HCT116 (cell line): Measurements from ENCODE around the gene ARHGAP33. TPM values are rescaled to one million over a fixed set of nuclear protein-coding genes. Genes with fewer than 3 reads are reported as not detected.

ENCODE experiments used
- ATAC-seq: fragments of 200-7000 bp; cut with Tn5 transposase; 2 replicates; pipeline ENCODE4 v1.9.1; 2020; ENCODE audit warnings: mild to moderate bottlenecking, moderate library complexity
- BruUV-seq: library from RNA; stranded (reverse); fragments of 400-500 nt; replicated peaks from 2 replicates; lab custom pipeline; 2021; lab: Mats Ljungman, UMichigan
- CTCF ChIA-PET: fragments of 300-600 bp; sonication (Branson Sonifier 250); formaldehyde crosslinking; loops from one replicate; lab custom pipeline; 2021; ENCODE audit warnings: antibody characterized with exemption; lab: Charles Lee
- POLR2A ChIA-PET: fragments of 300-600, 350-600 bp; sonication (Branson Sonifier 250); formaldehyde crosslinking; loops from one replicate; lab custom pipeline; 2021; ENCODE audit warnings: antibody characterized with exemption; lab: Charles Lee
- RAD21 ChIA-PET, 2 experiments: fragments of 300-600 bp; sonication (Branson Sonifier 250); formaldehyde crosslinking; loops; one replicate each; lab custom pipeline; 2023; ENCODE audit warnings: low total read pairs in 2 of 2; ENCODE audit not compliant: uncharacterized antibody in 2 of 2, unreplicated experiment in 2 of 2, low non-redundant PET in 1 of 2; lab: Charles Lee
- DNase-seq: peaks from one replicate; pipeline ENCODE4 v3.0.0-alpha.2; 2010; ENCODE audit warnings: low read depth, low spot score
- H2AFZ ChIP-seq: fragments of 200-600 bp; shearing (Covaris generic), sonication (generic); 2 replicates; pipeline ENCODE4 v1.6.1; 2017; ENCODE audit warnings: low read depth, mixed run types, mixed read lengths, antibody characterized with exemption, low read length; ENCODE audit not compliant: poor library complexity, severe bottlenecking
- H3K27ac ChIP-seq: 2 replicates; pipeline ENCODE4 v1.5.1; 2012; ENCODE audit warnings: low read depth, low read length
- H3K27me3 ChIP-seq: fragments of 200-600 bp; sonication (generic); 2 replicates; pipeline ENCODE4 v1.6.1; 2016; ENCODE audit warnings: mixed run types, low read length, mixed read lengths; ENCODE audit not compliant: insufficient read depth
- H3K36me3 ChIP-seq, 2 experiments: fragments of 200-500 bp in 1 of 2; fragments of 200-600 bp in 1 of 2; sonication (Bioruptor generic) in 1 of 2; sonication (generic) in 1 of 2; 2 replicates each; pipeline versions ENCODE4 v1.5.1 to v1.6.1; 2014 to 2016; ENCODE audit warnings: low read length in 2 of 2, inconsistent platforms in 1 of 2, mixed read lengths in 1 of 2, mixed run types in 1 of 2; ENCODE audit not compliant: insufficient read depth in 2 of 2, control insufficient read depth in 1 of 2
- H3K4me1 ChIP-seq, 2 experiments: fragments of 200-600 bp in 1 of 2; sonication (generic) in 1 of 2; 2 replicates each; pipeline versions ENCODE4 v1.5.1 to v1.6.1; 2012 to 2017; ENCODE audit warnings: low read length in 2 of 2, inconsistent platforms in 1 of 2, mild to moderate bottlenecking in 1 of 2, mixed read lengths in 1 of 2, mixed run types in 1 of 2, moderate library complexity in 1 of 2; ENCODE audit not compliant: insufficient read depth in 2 of 2, control insufficient read depth in 1 of 2
- H3K4me2 ChIP-seq: fragments of 200-600 bp; sonication (generic); 2 replicates; pipeline ENCODE4 v1.6.1; 2017; ENCODE audit warnings: mixed run types, low read length, mixed read lengths
- H3K4me3 ChIP-seq, 2 experiments: fragments of 200-600 bp in 1 of 2; sonication (generic) in 1 of 2; replicated peaks in 1 of 2; 2 replicates each; pipeline ENCODE4 v1.5.1; 2011 to 2016; ENCODE audit warnings: low read length in 2 of 2, control low read depth in 1 of 2, low read depth in 1 of 2, mild to moderate bottlenecking in 1 of 2, mixed read lengths in 1 of 2, mixed run types in 1 of 2
- H3K79me2 ChIP-seq: fragments of 200-600 bp; sonication (generic); 2 replicates; pipeline ENCODE4 v1.6.1; 2017; ENCODE audit warnings: mild to moderate bottlenecking, mixed run types, low read length, moderate library complexity, mixed read lengths; ENCODE audit not compliant: insufficient read depth
- H3K9ac ChIP-seq: fragments of 200-600 bp; sonication (generic); 2 replicates; pipeline ENCODE4 v1.6.1; 2016; ENCODE audit warnings: low read length, mixed read lengths
- H3K9me2 ChIP-seq: fragments of 200-600 bp; sonication (generic), shearing (Covaris generic); 2 replicates; pipeline ENCODE4 v1.6.1; 2017; ENCODE audit warnings: mixed run types, mild to moderate bottlenecking, moderate library complexity; ENCODE audit not compliant: insufficient read depth
- H3K9me3 ChIP-seq, 2 experiments: fragments of 200-500 bp in 1 of 2; fragments of 200-600 bp in 1 of 2; sonication (Bioruptor generic) in 1 of 2; sonication (generic) in 1 of 2; 2 replicates each; pipeline ENCODE4 v1.6.1; 2014 to 2017; ENCODE audit warnings: low read length in 2 of 2, mixed read lengths in 2 of 2, inconsistent platforms in 1 of 2, low read depth in 1 of 2, mild to moderate bottlenecking in 1 of 2, mixed run types in 1 of 2, moderate library complexity in 1 of 2; ENCODE audit not compliant: control insufficient read depth in 1 of 2, insufficient read depth in 1 of 2
- H4K20me1 ChIP-seq: fragments of 200-600 bp; sonication (generic), shearing (Covaris generic); 2 replicates; pipeline ENCODE4 v1.6.1; 2017; ENCODE audit warnings: mixed run types, mild to moderate bottlenecking, moderate library complexity; ENCODE audit not compliant: insufficient read depth
- ATF3 ChIP-seq: IDR thresholded peaks from 2 replicates; pipeline ENCODE4 v1.6.1; 2012
- CBX3 ChIP-seq: IDR thresholded peaks from 2 replicates; pipeline ENCODE4 v1.6.1; 2012; ENCODE audit warnings: low read depth
- CEBPB ChIP-seq: IDR thresholded peaks from 2 replicates; pipeline ENCODE4 v1.6.1; 2012; ENCODE audit warnings: low read depth
- ELF1 ChIP-seq: IDR thresholded peaks from 2 replicates; pipeline ENCODE4 v1.6.1; 2012; ENCODE audit warnings: low read depth, borderline replicate concordance
- FOSL1 ChIP-seq: IDR thresholded peaks from 2 replicates; pipeline ENCODE4 v1.6.1; 2012; ENCODE audit warnings: low read depth
- MAX ChIP-seq: IDR thresholded peaks from 2 replicates; pipeline ENCODE4 v1.6.1; 2012
- POLR2AphosphoS5 ChIP-seq: IDR thresholded peaks from 2 replicates; pipeline ENCODE4 v1.6.1; 2011; ENCODE audit warnings: mild to moderate bottlenecking, low read depth, low read length, moderate library complexity
- SIN3A ChIP-seq: IDR thresholded peaks from 2 replicates; pipeline ENCODE4 v1.6.1; 2012; ENCODE audit warnings: low read depth
- intact Hi-C: fragments of 100-400 bp; cut with micrococcal nuclease; formaldehyde crosslinking; loops from 2 replicates; pipeline ENCODE4 v1.10.0; 2022
- total RNA-seq: library from RNA; stranded (reverse); gene quantifications from one replicate; pipeline ENCODE4 v1.2.1, GENCODE V29; 2021; ENCODE audit not compliant: unreplicated experiment

The ARHGAP33 gene
- total RNA-seq, 1 experiment from 2014 or later, result 30.2 TPM

DNA sequence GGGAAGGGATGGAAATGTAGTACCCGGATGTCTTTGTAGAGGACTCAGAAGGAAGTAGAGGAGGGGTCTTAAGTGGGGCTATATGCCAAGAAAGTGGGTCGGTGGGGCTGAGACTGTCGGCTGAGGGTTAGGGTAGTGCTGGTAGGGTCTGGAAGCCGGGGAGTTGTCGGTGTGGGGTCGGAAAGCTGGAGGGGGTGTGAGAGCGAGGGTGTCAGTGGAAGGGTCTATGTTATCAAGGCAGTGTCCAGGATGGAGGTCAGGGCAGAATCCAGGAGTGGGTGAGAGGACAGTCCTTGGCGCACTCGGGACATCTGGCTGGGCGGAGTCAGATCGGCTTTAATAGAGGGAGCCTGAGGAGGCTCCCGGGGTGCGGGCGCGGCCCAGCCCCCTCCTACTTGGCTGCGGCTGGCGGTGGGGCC is 20.2 kb upstream of the ARHGAP33 start:
- Histone ChIP-seq H3K4me3 (no peak overlapping the region), H4K20me1 (no peaks in the 10 kb centered on the region), H3K4me1 (peaks cover 14 to 20% of the 10 kb centered on the region in 2 experiments), H3K9me3 (no peaks in the 10 kb centered on the region), H3K4me2 (no peak overlapping the region), H2AFZ (no peak overlapping the region), H3K79me2 (peaks cover 17% of the 10 kb centered on the region), H3K9ac (no peak overlapping the region), H3K36me3 (peaks cover 0 to 2% of the 10 kb centered on the region in 2 experiments; a peak in 1 of 4 replicates), H3K27me3 (no peaks in the 10 kb centered on the region), H3K9me2 (no peaks in the 10 kb centered on the region), H3K27ac (no peak overlapping the region)
- BruUV-seq, result no TSS peak
- ChIA-PET CTCF (no interaction called here), RAD21 (no interaction called here), POLR2A (no interaction called here)
- DNase-seq (no peak), ATAC-seq (no peak)
- TF ChIP-seq FOSL1 (no peak), CBX3 (no peak)
- intact Hi-C loops, result no loop called here

GRCh38 chr19:35755550-35756376 is 19.6 kb upstream of the ARHGAP33 start:
- ChIA-PET RAD21 (no interaction called here), CTCF (no interaction called here), POLR2A (interaction anchor here (0.9 to 2.3 kb wide), 2 partner anchors 7 to 10 kb away, joined by 4 to 20 read pairs; partner anchors contain the start of genes LIN37, PSENEN and U2AF1L4)
- H3K9me3 ChIP-seq, result no peaks in the 10 kb centered on the region
- no peak overlapping the region for H3K4me3 ChIP-seq
- DNase-seq, result no peak
- no peak overlapping the region for H3K9ac ChIP-seq
- peaks cover 14 to 21% of the 10 kb centered on the region in 2 experiments for H3K4me1 ChIP-seq
- BruUV-seq, result no TSS peak
- H3K4me2 ChIP-seq, result no peak overlapping the region
- ATAC-seq, result no peak
- H2AFZ ChIP-seq, result no peak overlapping the region
- TF ChIP-seq ELF1 (no peak), ATF3 (no peak), CEBPB (no peak), MAX (no peak), SIN3A (no peak), POLR2AphosphoS5 (no peak)
- no peaks in the 10 kb centered on the region for H3K9me2 ChIP-seq
- no peaks in the 10 kb centered on the region for H3K27me3 ChIP-seq
- peaks cover 17% of the 10 kb centered on the region for H3K79me2 ChIP-seq
- H3K36me3 ChIP-seq, result peaks cover 0 to 8% of the 10 kb centered on the region in 2 experiments; a peak in 2 of 4 replicates
- H3K27ac ChIP-seq, result no peak overlapping the region
- no peaks in the 10 kb centered on the region for H4K20me1 ChIP-seq
- intact Hi-C loops, result no loop called here
